GM19351 (cell line): ENCODE results near the gene SLC7A1.
A peak's percentile ranks its signal among the peaks of the same experiment; 100 is the strongest.

Source experiments
- ATAC-seq: cut with Tn5 transposase; IDR thresholded peaks from one replicate; pipeline ENCODE4 v1.9.1; 2021; ENCODE audit warnings: mild to moderate bottlenecking, moderate library complexity; ENCODE audit not compliant: unreplicated experiment

The SLC7A1 gene

DNA sequence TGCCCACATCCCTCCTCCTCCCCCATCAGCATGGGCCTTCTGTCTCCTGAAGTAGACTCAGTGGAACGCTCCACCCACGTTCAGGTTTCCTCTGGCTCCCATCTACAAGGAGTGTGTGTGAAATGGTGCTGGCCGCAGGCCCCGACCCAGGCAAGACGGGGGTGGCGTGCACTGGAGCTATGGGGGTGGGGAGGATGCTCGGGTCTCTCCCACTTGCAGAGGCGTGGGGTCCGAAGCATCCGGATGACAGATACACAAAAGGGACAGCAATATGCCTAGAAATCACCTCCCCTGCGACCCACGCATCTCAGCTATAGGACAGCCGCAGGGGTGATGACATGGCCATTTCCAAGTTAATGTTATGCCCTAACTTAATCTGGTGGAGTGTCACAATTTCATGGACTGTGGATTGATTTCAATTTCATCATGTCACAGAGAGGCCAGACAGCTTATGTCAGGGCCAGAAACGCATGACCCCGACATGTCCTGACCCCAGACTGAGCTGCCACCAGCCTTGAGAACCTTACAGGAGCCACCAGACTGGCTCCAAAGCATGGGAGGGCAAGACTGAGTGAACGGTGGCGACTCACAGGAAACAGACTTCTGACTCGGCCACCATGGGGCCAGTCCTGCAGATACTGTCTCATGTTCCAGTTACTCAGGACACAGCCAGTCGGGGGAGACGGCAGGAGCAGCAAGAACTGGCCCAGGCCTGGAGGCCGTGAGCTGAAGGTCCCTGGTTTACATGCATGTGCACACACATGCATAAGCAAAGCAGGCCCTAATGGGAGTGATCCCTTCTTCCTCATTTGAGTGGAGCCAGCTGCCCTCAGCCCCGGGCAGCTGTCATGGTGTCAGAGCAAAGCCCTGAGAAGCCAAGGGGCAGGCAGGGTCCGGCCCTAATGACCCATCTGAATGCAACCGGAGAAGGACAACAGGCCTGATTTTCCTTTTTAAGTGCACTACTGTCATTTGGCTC lies 82.2 kb downstream of the SLC7A1 start:
- no peak for ATAC-seq

DNA sequence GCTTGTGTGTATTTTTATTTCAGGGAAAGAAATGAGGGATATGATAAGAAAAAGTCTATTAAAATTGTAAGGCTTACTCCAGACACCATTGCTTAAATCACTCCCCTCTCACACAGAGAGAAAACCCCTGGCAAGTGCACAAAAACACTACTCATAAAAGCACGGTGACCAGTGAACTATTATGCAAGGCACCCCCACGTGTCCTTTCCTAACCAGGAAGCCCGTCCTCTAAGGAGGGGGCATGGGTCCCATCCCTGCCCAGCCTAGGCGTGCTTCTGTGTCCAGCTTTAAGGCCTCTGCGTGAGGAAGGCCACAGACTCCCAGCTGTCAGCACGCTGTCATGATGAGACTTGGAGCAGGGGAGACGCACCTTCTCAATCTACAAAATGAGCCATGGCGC lies 83.5 kb downstream of the SLC7A1 start:
- no peak for ATAC-seq

DNA sequence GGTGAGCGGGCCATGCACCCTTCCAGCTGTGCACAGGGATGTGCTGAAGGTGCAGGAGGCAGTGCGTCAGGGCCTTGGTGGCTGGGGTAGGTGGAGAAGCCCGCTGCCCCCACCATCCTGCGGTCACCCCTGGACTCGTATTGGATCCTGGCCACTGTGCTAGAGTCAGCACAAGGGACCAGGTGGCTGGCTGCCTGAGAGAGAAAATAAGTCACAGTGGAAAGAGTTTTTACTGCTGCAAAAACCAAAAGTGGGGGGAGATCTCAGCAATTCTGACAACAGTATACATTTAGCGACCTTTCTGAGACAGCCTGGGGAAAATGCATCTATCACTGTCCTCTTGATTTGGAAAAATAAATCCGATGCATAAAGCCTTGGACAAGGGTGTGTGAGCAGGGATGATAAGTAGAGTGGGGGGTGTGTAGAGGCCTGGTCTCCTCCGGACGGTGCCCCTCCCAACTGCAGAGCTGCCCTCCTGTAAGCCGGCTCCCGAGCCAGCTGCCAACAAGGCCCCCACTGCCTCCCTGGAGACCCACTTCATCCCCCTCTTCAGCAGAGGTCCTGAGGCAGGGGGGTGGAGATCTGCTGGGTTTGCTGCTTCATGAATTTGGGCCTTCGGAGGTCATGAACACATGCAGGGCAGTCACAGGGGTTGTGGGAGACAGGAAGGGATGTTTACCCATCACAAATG lies 84.2 kb downstream of the SLC7A1 start:
- no peak for ATAC-seq

DNA sequence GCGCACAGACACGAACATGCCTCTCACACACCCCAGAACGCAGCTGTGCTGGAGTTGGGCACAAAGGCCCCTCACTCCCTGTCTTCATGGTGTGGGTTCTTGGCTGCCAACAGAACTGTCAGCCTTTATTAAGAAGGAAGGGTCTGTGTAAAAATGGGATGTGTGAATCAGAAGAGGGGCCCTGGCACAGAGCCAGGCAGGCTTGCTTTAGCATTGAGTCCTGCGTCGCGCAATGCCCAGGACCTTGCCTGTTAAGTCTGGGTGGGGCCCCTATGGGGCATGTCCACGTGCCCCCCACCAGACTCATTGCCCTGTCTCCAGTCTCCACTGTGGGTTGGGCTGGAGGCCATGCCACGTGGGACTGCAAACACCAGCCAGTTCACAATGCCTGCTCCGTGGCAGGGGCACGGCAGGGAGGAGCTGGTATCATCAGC lies 84.8 kb downstream of the SLC7A1 start:
- ATAC-seq, result no peak

DNA sequence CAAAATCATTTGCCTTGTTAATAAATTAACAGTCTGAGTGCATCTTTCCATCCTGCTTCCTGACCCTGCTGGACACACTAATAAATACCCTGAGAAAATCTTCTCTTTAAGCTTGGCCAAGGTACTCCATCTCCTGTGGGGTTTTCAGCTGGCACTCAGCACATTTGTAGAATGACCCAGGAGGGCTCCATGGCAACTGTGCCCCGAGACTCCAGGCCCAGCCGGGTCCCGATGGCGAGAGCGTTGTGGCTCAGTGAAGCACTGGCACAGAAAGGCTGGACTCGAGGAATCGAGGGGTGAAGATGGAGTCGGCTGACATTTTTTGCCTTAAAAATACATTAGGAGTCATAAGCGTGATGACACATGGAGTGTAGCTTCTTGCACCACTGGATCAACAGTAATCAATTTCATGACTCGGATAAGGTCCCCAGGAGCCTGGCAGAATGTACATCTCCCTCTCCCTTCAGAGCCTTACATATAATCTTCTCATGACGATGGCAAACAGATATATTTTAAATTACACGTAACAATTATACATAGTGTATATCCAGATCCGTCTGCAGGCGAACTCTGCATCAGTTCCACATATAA lies 85.4 kb downstream of the SLC7A1 start:
- ATAC-seq, result no peak

DNA sequence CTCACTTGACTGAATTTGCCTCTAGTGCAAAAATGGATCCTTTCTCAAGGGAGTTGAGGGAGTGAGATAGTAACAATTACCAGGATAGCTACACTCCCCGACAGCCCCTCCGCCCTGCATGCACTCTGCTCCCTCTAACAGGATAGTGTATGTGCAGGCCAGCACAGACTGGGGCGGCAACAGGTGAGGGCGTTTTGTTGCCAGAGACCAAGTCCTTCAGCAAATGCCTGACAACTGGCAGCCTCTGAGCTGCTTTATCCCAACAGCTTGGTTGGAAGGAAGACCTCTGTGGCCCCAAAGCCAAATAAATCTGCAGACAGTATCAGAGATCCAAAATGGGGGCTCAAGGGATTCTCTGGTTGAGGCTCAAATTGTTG lies 86.6 kb downstream of the SLC7A1 start:
- ATAC-seq, result no peak

DNA sequence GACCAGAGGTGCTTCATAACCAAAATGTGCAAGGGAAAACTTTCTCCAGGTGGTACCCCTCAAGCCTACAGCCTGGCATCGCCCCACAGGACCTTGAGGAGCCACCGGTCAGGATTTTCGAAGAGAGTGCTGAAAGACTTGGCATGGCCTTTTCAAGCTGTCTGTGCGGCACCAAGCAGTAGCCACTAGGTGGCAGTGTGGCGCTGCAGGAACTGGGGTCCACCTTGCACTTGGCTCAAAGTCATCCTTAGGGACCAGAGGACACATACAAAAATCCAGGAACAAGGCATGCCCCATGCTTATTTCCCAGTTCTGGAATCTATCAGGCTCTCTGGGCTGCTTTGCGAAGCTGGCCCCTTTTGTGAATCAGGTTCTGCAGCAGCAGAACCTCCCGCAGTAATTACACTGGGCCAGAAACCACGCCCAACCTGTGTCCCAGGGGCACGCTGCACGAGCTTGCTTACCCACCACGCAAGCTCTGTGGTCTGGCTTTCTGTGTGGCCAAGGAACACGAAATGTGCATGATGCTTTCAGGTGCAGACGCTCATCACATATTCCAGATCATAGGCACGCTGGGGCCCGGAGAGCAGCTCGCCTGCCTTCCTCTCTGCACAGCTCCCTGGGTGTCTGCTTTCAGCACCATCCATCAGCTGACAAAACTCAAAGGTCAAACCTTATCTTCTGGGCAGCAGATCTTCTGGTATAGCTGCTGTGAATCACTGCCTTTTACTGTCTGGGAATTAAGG lies 87.2 kb downstream of the SLC7A1 start:
- ATAC-seq, result peak; percentile 77

DNA sequence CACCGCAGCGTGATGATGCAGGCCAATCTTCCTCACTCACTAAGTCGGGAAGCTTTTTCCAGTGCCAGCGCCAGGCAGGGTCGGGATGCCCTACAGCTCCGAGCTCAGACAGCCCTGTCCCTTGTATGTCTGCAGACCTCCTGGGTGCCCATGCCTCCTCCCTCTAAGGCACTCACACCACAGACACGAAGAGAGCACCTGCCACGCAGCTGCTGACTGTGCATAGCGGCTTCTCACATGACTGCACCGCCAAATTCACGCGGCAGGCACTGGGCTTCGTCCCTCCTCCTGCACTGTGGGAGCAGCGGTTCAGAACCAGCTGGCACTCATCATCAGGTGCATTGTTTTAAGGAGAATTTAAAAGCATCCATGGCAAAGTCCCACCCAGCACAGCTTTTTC lies 88.1 kb downstream of the SLC7A1 start:
- no peak for ATAC-seq

DNA sequence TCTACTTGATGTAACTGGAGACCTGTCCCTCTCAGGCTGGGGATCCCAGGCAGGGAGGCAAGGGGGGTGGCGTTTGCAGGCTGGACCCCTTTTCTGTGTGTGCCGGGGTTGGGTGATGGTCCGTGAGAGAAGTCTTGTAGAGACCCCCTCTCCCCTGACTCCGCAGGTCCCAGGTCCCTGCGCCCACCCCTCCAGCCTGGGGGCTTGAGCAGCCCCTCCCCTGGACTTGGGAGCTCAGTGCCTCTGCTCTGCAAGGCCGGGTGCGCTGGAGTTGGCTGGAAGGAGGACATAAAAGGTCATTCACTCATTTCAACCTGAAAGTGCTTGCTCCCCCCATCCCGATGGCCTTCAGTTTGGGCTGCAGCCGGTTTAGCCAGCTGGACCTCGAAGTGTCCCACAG lies 89.5 kb downstream of the SLC7A1 start:
- ATAC-seq, result no peak

DNA sequence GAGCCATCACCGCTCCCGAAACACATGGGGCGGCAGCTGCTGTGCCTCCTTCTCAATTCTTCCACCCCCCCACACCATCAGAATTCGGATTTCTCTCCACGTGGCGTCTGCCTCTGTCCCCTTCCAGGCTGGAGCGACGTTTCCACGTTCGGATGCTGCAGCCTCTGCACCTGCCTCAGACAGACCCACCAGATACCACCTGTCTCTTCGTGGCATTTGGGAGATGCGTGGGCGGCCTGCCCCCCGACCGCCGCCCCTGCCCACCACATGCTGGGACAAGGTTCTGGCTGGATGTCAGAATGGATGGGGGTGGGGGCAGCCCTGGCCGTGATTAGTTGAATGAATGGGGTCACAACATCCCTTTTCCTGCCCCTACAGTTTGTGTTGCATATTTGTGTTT lies 90.0 kb downstream of the SLC7A1 start:
- ATAC-seq, result no peak

DNA sequence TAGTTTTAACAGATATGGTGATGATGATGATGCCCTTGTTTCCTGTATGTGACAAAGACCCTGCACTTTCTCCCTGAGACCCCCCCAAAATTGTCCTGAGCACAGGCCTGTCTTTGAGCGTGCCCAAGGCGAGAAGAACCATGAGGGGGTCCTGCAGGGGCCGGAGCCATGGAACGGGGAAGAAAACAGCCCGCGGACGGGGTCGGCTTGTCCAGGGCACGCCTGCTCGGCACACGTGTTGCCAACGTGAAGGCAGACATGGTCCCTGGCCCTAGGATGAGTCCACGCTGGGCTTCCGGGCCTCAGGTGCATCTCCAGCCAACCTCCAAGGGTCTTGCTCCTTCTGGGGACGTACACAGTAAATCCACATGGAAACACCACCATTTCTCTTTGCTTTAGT lies 90.8 kb downstream of the SLC7A1 start:
- no peak for ATAC-seq

DNA sequence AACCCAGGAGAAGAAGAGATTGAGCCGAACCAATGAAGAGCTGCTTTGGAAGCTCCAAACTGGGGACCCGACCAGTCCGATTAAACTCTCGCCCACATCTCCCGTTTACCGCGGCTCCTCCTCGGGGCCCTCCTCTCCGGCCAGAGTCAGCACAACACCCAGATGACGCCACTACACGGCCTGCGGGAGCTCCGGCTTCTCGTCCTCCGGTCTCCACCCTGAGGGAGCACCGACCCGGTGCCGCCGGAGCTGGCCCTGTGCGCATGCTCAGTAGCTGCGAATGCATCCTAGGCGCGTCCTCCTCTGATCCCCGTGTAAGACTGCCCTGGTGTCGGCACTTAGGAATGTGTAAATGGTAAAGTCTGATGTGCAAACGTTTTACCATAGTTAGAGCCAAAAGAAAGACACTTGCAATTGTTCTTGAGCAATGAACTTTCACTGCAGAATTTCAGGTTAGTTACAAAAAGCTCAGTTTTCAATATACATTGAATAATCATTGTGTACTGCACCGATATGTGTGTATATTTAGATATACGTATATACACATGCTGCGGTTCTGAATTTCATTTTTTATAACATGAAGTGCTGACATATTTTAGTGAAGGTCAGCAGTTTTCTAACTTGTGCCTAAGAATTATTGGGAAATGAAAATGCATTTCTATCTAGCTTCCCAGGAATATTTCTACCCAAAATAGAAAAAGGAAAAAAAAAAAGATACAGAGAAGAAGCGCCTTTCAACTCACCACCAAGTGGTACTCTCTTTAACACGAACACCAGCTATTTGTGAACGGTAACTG lies 92.2 kb downstream of the SLC7A1 start:
- no peak for ATAC-seq

DNA sequence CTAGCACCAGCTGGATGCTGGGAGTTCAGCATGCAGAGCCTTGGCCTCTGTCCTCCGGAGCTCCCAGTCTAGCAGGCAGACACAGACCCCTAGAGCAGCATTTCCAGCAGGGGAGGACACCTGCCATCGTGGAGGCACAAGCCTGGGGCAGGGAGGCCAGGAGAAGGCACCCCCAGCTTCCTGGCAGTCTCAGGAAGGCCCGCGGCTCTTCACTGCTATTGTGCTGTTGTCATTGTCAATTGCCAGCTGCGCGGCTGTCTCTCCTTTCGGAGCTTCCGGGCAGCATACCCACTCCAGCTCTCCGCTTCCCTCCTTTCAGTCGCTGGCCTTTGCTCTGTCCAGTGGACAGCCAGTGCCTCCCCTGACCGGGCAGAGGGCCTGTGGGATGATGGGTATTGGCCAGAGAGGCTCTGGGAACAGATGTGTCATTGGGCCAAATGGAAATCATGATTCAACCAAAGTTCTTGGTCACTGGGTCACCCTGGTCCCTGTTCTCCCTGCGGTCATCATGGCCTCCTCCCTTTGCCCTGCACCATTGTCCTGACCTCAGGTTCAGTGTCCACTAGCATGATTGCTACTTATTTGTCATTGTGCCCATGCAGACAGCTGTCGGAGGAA lies 93.0 kb downstream of the SLC7A1 start:
- no peak for ATAC-seq

DNA sequence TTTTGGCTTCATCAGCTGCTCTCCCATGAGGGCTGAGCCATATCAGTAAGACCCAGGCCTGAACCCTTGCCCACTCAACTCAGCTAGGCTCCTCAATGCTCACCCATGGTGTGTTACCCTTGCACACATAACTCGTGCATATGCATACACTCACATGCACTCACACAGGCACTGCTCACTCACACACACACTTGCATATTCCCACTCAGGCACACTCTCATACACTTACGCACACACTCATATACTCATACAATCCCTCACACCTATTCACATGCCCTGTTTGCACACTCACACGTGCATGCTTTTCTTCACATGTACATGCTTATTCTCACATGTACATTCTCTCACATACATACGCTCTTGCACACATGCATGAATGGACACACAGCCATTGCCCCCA lies 93.8 kb downstream of the SLC7A1 start:
- no peak for ATAC-seq

DNA sequence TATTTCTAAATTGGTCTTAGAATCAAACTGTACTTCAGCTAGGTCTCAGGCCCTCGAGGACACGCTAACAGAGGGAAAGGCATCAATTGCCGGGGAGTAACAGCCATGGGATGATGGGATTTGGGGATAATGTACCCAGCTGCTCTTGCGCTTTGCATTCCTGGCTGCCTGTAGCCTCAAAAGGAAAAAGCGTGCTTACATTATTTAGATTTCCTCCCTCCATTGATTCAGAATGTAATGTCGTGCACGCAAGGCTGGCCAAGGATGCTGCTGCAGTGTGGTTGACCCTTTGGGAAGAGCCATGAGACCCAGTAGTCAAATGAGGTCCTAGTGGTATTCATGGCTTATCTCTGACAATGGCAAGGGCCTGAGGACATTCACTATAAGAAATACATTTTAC lies 95.1 kb downstream of the SLC7A1 start:
- no peak for ATAC-seq

DNA sequence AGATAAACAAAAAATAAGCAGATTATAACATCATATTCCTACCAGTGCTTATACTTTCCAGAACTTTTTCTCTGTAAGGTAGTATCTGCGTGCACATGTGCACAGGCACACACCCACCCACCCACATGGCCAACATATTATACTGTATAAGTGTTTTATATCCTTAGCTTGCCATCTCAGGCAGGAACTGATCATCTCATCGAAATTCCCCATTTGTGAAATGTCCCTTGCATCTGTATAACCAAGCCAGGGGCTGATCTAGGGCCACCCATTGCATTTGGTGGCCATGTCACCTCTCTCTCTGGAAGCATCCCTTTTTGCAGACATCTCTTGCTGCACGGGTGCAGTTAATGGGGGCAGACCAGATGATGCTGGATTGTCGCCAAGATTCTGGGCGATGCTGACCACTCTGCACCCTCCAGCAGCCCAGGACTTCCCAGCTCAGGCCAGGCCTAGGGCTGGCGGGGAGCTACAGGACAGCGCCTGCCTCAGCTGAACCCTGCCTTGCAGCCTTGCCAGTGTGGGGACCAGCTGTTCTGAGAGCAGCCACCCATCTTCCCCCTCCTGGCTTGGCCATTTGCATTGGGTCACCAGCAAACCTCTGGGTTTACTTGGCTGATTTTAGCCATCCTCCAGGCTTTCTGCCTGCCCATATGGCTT lies 95.9 kb downstream of the SLC7A1 start:
- ATAC-seq, result no peak

DNA sequence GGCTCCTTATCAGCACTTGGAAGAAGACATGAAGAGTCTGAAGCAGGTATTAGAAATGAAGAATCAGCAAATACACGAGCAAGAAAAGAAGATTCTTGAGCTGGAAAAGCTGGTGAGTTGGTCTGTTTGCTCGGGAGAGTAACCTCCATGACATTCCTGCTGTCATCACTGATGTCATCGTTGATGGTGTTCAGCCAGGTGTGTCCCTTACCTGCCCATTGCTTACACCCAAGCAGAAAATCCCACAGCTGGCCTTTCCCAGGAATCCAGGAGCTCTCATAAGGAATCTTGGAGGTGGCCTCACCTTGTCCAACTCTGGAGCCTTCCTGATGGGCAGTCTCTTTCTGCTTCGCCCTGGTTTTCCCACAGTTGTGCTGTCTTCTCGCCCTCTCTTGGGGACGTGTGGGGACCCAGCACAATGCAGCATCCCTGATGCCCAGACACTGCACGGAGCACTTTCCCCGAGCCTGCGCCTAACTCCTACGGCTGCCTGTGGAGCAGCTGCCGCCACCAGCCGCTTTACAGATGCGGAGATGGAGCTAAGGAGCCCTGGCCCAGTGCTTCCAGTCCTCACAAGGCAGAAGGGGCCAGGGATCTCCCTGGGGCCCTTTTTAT lies 97.0 kb downstream of the SLC7A1 start:
- ATAC-seq, result no peak

DNA sequence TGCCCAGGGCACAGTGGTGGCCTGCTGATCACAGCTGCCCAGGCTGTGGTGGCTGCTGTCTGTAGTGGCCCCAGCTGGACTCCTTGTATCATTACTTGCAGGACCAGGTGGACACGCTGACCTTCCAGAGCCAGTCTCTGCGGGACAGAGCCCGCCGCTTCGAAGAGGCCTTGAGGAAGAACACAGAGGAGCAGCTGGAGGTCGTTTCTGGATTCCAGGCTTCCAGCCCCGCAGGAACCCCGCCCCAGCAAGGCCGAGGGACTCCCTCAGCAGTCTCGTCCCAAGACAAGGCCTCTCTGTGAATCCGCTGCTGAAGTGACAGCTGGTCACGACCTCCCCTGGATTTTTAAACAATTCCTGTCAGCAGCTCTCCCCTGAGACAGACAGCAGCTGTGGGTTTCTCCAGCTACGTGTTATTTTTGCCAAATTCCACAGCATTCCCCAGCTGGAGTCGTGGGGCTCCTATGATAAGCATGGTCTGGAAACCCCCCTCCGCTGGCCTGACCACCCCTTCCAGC lies 98.3 kb downstream of the SLC7A1 start:
- ATAC-seq, result no peak

DNA sequence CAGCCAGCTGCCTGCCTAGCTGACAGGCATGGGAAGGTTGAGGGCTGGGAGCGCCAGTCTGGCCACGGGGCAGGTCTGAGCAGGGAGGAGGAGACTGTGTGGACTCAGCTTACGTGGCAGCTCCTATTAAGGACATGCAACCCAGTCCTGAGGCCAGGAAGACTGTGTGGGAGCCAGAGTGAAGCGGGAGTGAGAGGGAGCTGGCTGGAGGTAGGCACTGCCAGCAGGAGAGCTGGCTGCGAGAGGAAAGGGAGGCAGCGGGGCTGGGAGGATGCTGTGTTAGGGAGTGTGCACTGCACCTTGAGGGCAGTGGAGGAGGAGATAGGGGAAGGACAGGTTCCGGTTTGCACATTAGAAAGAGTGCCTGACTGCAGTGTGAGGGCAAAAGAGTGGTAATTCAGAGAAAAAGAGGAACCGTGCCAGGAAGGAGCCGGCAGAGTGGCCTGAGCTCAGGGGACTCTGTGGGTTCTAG lies 99.2 kb downstream of the SLC7A1 start:
- ATAC-seq, result no peak
